Liver (tissue), 9 donors: ENCODE results near the gene SAXO2. TPM values are rescaled to one million over a fixed set of nuclear protein-coding genes. Genes with fewer than 3 reads are reported as not detected.

Experiments
- DNase-seq: peaks from one replicate; pipeline ENCODE4 v3.0.0-alpha.2; 2017; ENCODE audit warnings: low spot score
- H3K27ac ChIP-seq, 2 donors: one replicate each; pipeline ENCODE4 v1.7.0; 2013; ENCODE audit warnings: inconsistent platforms in 2 of 2, low read length in 2 of 2, control low read depth in 1 of 2, low read depth in 1 of 2, mild to moderate bottlenecking in 1 of 2
- H3K27me3 ChIP-seq, 4 donors: one replicate each; pipeline versions ENCODE4 v1.6.1 to v1.7.0; 2013; ENCODE audit warnings: low read length in 3 of 4, inconsistent platforms in 1 of 4, mild to moderate bottlenecking in 1 of 4, moderate library complexity in 1 of 4; ENCODE audit not compliant: control insufficient read depth in 4 of 4, insufficient read depth in 4 of 4
- H3K36me3 ChIP-seq, 4 donors: one replicate each; pipeline versions ENCODE4 v1.6.1 to v1.7.0; 2013; ENCODE audit warnings: low read length in 3 of 4, mild to moderate bottlenecking in 3 of 4, low read depth in 1 of 4, moderate library complexity in 1 of 4; ENCODE audit not compliant: control insufficient read depth in 4 of 4, insufficient read depth in 3 of 4
- H3K4me1 ChIP-seq, 4 donors: one replicate each; pipeline versions ENCODE4 v1.6.1 to v1.7.0; 2013; ENCODE audit warnings: low read length in 3 of 4, mild to moderate bottlenecking in 3 of 4, moderate library complexity in 1 of 4; ENCODE audit not compliant: control insufficient read depth in 4 of 4, insufficient read depth in 4 of 4
- H3K4me3 ChIP-seq, 3 donors: one replicate each; pipeline versions ENCODE4 v1.6.1 to v1.7.0; 2013; ENCODE audit warnings: low read length in 3 of 3, control low read depth in 1 of 3, low read depth in 1 of 3, mild to moderate bottlenecking in 1 of 3
- H3K9ac ChIP-seq, 2 donors: one replicate each; pipeline ENCODE4 v1.7.0; 2013; ENCODE audit warnings: low read length in 2 of 2, mild to moderate bottlenecking in 2 of 2, moderate library complexity in 2 of 2, control low read depth in 1 of 2, low read depth in 1 of 2
- H3K9me3 ChIP-seq, 4 donors: one replicate each; pipeline versions ENCODE4 v1.6.1 to v1.7.0; 2013; ENCODE audit warnings: low read length in 3 of 4; ENCODE audit not compliant: control insufficient read depth in 4 of 4
- ATF3 ChIP-seq: IDR thresholded peaks from 2 replicates; pipeline ENCODE4 v1.6.1; 2016; ENCODE audit warnings: antibody characterized with exemption
- CTCF ChIP-seq: fragments of 150-350 bp; IDR thresholded peaks from 2 replicates; pipeline ENCODE4 v1.5.1; 2017; ENCODE audit warnings: improper control_type of control experiment, low read depth, low read length; ENCODE audit not compliant: missing input control
- EGR1 ChIP-seq, 2 donors: IDR thresholded peaks; 2 replicates each; pipeline ENCODE4 v1.6.1; 2016 to 2018; ENCODE audit warnings: antibody characterized with exemption in 2 of 2, low read depth in 2 of 2
- FOXA1 ChIP-seq: IDR thresholded peaks from 2 replicates; pipeline ENCODE4 v1.6.1; 2016; ENCODE audit warnings: antibody characterized with exemption
- FOXA2 ChIP-seq: IDR thresholded peaks from 2 replicates; pipeline ENCODE4 v1.6.1; 2016; ENCODE audit warnings: antibody characterized with exemption
- GABPA ChIP-seq, 2 donors: IDR thresholded peaks in 1 of 2; conservative IDR thresholded peaks in 1 of 2; 2 replicates each; pipeline ENCODE4 v1.6.1; 2016; ENCODE audit warnings: antibody characterized with exemption in 2 of 2, mild to moderate bottlenecking in 1 of 2, moderate library complexity in 1 of 2
- HNF4A ChIP-seq, 2 donors: conservative IDR thresholded peaks; 2 replicates each; pipeline ENCODE4 v1.6.1; 2016; ENCODE audit warnings: antibody characterized with exemption in 2 of 2, mild to moderate bottlenecking in 2 of 2
- HNF4G ChIP-seq: IDR thresholded peaks from 2 replicates; pipeline ENCODE4 v1.6.1; 2016; ENCODE audit warnings: antibody characterized with exemption
- JUND ChIP-seq, 2 donors: IDR thresholded peaks; 2 replicates each; pipeline ENCODE4 v1.6.1; 2016; ENCODE audit warnings: antibody characterized with exemption in 2 of 2
- MAX ChIP-seq: IDR thresholded peaks from 2 replicates; pipeline ENCODE4 v1.6.1; 2016; ENCODE audit warnings: antibody characterized with exemption
- NR2F2 ChIP-seq: IDR thresholded peaks from 2 replicates; pipeline ENCODE4 v1.6.1; 2016; ENCODE audit warnings: antibody characterized with exemption
- RAD21 ChIP-seq, 2 donors: IDR thresholded peaks; 2 replicates each; pipeline ENCODE4 v1.6.1; 2016; ENCODE audit warnings: antibody characterized with exemption in 2 of 2, mild to moderate bottlenecking in 2 of 2
- REST ChIP-seq: IDR thresholded peaks from 2 replicates; pipeline ENCODE4 v1.6.1; 2016; ENCODE audit warnings: antibody characterized with exemption, mild to moderate bottlenecking
- RXRA ChIP-seq, 2 donors: IDR thresholded peaks; 2 replicates each; pipeline ENCODE4 v1.6.1; 2017 to 2018; ENCODE audit warnings: antibody characterized with exemption in 2 of 2, mild to moderate bottlenecking in 1 of 2
- SP1 ChIP-seq: IDR thresholded peaks from 2 replicates; pipeline ENCODE4 v1.6.1; 2018; ENCODE audit warnings: antibody characterized with exemption, mild to moderate bottlenecking
- TAF1 ChIP-seq: conservative IDR thresholded peaks from 2 replicates; pipeline ENCODE4 v1.6.1; 2016; ENCODE audit warnings: antibody characterized with exemption, mild to moderate bottlenecking
- YY1 ChIP-seq: IDR thresholded peaks from 2 replicates; pipeline ENCODE4 v1.6.1; 2016; ENCODE audit warnings: antibody characterized with exemption, mild to moderate bottlenecking
- ZBTB33 ChIP-seq: IDR thresholded peaks from 2 replicates; pipeline ENCODE4 v1.6.1; 2016; ENCODE audit warnings: antibody characterized with exemption
- WGBS: extraction: QIAGEN DNeasy Blood & Tissue Kit; methylation state at CpG from one replicate; pipeline ENCODE4 v1.1.7; 2013; 5-methylcytosine and 5-hydroxymethylcytosine counted together
- polyA plus RNA-seq, 2 donors: library from polyadenylated mRNA; stranded (reverse) in 1 of 2; unstranded in 1 of 2; fragments of 200-250 nt in 1 of 2; fragments of >200 nt in 1 of 2; fragmentation: Nextera tagmentation in 1 of 2; extraction: Ambion mirVana in 1 of 2; gene quantifications; one replicate each; pipeline versions ENCODE4 v1.2.1 to v1.2.3, GENCODE V29; 2013 to 2015
- total RNA-seq, 2 donors: library from RNA; depleted of rRNA; stranded (reverse); fragments of >200 nt; gene quantifications; one replicate each; pipeline ENCODE4 v1.2.3, GENCODE V29; 2014
- donor health status: healthy.
- donor health status: healthy.
- donor health status: healthy.
- donor health status: healthy.
- donor health status: healthy.

The SAXO2 gene
- total and polyA plus RNA-seq, 4 donors, result 0.28 to 1.4 (median 0.43) TPM

- Histone ChIP-seq H3K36me3 (no peaks in the 10 kb centered on the region), H3K9ac (no peak overlapping the region), H3K4me3 (no peak overlapping the region), H3K27me3 (no peaks in the 10 kb centered on the region), H3K27ac (no peak overlapping the region), H3K4me1 (no peaks in the 10 kb centered on the region), H3K9me3 (no peaks in the 10 kb centered on the region)
- peak; percentile 19 for DNase-seq
- TF ChIP-seq EGR1 (IDR thresholded peaks at IDR 0.05; ENCODE audit: low read depth in 2 of 2), result no peak
- TF ChIP-seq HNF4A (conservative IDR thresholded peaks at IDR 0.05), result no peak
- no peak for TF ChIP-seq REST
- TF ChIP-seq JUND (IDR thresholded peaks at IDR 0.05), result no peak
- no peak for TF ChIP-seq TAF1
- TF ChIP-seq YY1, result no peak
- no peak for TF ChIP-seq RXRA (IDR thresholded peaks at IDR 0.05)
- no peak for TF ChIP-seq MAX
- no peak for TF ChIP-seq RAD21 (IDR thresholded peaks at IDR 0.05)
- TF ChIP-seq SP1, result no peak
- no peak for TF ChIP-seq HNF4G
- TF ChIP-seq CTCF, result no peak
- no peak for TF ChIP-seq GABPA (IDR thresholded peaks at IDR 0.05 in 1 of 2, conservative IDR thresholded peaks at IDR 0.05 in 1 of 2)
- TF ChIP-seq FOXA2, result no peak
- TF ChIP-seq NR2F2, result no peak
- TF ChIP-seq ZBTB33, result no peak
- TF ChIP-seq ATF3, result no peak
- TF ChIP-seq FOXA1, result no peak
- 81% methylated on average over 3 of the region's 3 CpGs for WGBS
Observed at GRCh38 chr15:82301296-82302016, 38.8 kb downstream of the SAXO2 start.
